NCI-H1105 (cell line): ENCODE data around the gene MATCAP1.
A peak's percentile ranks its signal among the peaks of the same experiment; 100 is the strongest.

Source experiments
- DNase-seq: peaks from one replicate; lab custom pipeline; 2025; lab: John Stamatoyannopoulos, UW

Gene MATCAP1

GRCh38 chr16:67207249-67208091, 23.7 kb upstream of the MATCAP1 start:
- no peak for DNase-seq

DNA sequence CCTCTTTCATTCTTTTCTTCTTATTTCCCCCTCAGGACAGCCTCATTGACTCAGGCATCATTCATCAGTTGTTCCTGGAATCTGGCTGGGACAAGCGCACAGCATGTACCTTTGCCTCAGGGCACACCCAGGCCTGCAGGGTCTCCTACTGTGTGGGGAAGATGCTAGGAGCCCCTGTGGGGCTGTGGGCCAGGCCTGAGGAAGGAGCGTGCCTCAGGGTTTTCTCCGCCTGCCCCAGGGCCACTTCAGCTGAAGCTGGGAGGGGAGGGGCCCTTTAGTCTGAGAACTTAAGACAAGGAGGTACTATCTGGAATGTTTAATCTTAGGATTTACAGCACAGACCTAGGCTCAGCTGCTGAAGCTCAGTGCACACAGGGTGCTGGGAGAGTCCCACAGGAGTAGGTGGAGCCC, 23.1 kb upstream of the MATCAP1 start:
- no peak for DNase-seq

DNA sequence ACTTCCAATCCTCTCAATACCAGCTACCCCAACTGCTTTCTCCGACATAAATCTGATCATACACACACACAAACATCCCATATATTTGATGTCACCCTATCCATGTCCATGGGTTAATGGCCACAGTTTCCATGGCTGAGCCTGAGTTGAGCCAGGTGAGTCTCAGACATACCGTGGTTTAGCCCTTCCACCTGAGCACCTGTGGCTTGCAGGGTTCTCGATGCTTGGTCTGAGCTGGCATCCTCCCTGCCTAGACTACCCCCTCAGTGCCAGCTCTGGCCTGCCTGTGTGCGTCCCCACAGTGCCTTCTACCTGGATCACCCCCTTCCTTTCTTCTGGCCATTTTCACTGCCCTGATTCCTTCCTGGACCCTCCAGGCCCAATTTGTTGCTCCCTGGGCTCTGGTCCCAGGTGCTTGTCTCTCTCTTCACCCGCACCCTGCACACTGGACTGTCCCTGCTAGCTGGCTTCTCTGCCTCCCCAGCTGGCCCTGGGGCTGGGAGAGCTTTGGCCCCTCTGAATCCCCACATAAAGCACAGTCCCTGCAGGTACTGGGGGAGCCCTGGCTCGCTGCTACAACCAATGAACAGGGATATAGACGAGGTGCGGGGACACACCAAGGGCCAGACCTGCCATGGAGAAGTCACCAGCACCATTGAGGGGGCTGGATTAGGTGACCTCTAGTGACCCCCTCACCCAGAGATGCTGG, 22.5 kb upstream of the MATCAP1 start:
- DNase-seq = no peak

GRCh38 chr16:67204076-67204475, 20.3 kb upstream of the MATCAP1 start:
- no peak for DNase-seq

- DNase-seq = no peak
These were observed 19.3 kb upstream of the MATCAP1 start for GRCh38 chr16:67202956-67203493.

GRCh38 chr16:67202426-67202825, 18.7 kb upstream of the MATCAP1 start:
- no peak for DNase-seq

GRCh38 chr16:67201411-67202345, 17.9 kb upstream of the MATCAP1 start:
- DNase-seq = no peak

DNA sequence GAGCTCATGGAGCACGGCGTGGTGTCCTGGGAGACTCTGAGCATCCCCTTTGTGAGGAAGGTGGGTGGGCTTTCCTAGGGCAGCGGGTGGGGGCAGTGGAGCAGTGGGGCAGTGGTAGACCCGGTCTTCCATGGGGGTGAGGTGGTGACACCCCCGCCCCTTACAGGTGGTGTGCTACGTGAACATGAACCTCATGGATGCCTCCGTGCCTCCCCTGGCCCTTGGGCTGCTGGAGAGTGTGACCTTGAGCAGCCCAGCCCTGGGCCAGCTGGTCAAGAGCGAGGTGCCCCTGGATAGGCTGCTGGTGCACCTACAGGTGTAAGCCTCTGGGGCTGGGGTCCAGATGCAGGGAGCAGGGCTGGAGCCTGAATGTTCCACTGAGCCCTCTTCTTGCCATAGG, 16.7 kb upstream of the MATCAP1 start:
- DNase-seq = no peak

GRCh38 chr16:67199808-67200198, 16.0 kb upstream of the MATCAP1 start:
- no peak for DNase-seq

GRCh38 chr16:67199011-67199807, 15.4 kb upstream of the MATCAP1 start, which contains the start of gene ELMO3:
Gene ELMO3, plus strand, starts transcription at chr16:67199131. Its CDS starts 196 bp downstream, at chr16:67199327.
- DNase-seq = peak; percentile 42

DNA sequence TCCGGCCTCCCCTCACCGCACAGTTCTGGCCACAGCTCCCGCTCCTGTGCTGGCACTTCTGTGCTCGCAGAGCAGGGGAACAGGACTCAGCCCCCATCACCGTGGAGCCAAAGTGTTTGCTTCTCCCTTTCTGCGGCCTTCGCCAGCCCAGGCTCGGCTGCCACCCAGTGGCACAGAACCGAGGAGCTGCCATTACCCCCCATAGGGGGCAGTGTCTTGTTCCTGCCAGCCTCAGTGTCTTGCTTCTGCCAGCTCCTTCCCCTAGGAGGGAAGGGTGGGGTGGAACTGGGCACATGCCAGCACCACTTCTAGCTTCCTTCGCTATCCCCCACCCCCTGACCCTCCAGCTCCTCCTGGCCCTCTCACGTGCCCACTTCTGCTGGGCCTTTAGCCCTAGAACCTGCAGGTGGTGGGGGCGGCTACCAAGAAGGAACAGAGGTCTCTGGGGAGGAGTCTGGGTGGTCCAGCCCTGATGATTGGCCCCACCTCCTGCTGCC, 14.5 kb upstream of the MATCAP1 start:
- DNase-seq = peak; percentile 53

GRCh38 chr16:67197704-67198103, 13.9 kb upstream of the MATCAP1 start:
- DNase-seq = no peak

- DNase-seq = no peak
These were observed 13.1 kb upstream of the MATCAP1 start for GRCh38 chr16:67196881-67197280.

GRCh38 chr16:67195676-67196075, 11.9 kb upstream of the MATCAP1 start:
- DNase-seq = no peak

DNA sequence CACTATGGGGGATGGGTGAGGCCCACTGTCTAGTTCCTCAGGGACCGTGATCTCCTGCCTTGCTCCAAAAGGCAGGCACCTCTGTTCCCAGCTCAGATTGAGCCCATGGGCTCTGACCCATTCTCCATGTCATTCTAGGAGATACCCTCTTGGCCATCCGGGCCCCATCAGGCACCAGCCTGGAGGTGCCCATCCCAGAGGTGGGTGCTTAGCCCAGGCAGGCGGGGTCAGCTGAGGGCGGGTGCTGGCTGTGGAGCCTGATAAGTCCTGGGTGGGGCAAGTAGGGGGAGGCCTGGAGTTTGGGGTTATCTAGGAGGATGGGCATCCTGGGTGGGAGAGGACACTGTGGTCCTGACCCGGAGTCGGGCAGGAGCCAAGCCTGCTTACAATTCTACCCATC, 10.5 kb upstream of the MATCAP1 start:
- DNase-seq = no peak

GRCh38 chr16:67193536-67193935, 9.8 kb upstream of the MATCAP1 start:
- no peak for DNase-seq

DNA sequence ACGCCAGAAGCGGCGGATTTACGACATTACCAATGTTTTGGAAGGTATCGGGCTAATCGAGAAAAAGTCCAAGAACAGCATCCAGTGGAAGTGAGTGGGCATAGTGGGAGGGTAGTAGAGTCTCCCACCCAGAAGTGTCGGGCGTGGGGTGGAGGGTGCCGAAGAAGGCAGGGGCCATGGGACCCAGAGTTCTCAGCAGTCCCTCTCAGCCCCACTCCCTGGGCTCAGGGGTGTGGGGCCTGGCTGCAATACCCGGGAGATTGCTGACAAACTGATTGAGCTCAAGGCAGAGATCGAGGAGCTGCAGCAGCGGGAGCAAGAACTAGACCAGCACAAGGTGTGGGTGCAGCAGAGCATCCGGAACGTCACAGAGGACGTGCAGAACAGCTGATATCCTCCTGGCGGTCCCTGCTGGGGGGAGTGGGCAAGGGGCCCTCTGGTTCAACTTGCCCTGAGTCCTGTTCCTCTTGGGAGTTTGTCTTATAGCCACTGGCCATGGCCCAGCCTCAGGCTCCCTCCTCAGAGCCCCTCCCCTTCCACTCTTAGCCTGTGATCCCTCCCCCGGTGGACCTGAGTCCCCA, 9.1 kb upstream of the MATCAP1 start:
- no peak for DNase-seq

DNA sequence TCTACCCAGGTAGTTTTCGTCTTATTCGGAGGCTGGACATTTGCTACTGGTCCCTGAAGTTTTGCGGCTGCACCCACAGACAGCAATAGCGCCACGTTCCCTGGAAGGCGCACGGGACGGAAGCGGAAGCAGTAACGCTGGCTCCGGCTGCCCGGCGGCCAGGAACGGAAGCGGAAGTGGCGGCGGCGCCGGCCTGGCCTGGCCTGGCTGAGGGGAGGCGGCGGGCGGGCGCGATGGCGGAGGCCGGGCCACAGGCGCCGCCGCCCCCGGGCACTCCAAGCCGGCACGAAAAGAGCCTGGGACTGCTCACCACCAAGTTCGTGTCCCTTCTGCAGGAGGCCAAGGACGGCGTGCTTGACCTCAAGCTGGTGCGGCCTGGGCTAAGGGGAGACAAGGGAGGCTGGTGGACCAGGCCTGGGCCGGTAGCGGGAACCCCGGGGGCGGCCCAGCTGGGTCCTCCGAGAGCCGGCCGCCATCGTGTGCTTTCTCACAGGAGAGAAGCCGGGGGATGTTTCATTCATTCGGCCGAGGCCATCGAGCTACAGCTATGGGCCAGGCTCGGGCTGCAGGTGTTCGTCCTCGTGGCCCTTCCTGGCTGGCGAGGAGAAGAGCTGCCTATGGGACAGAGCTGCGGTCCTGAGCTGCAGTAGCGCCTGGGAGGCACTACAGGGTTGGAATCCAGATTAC, 8.4 kb upstream of the MATCAP1 start, which contains the start of gene E2F4:
E2F4 (plus strand) TSS at position 161 of the 687 bp plus-strand sequence; CDS start at position 234, 73 bp downstream.
- DNase-seq = peak; percentile 57

- DNase-seq = no peak
These were observed 7.7 kb upstream of the MATCAP1 start for GRCh38 chr16:67191411-67191994.
